COLO668 (cell line): ENCODE data around the gene SLC39A11.
"Not testable (repeated sequence)": the region's sequence is repeated elsewhere in the genome, so short reads cannot be mapped to it uniquely, and the experiment has no call there.

ENCODE experiments used
- DNase-seq: peaks from one replicate; lab custom pipeline; 2025; ENCODE audit not compliant: unreplicated experiment; lab: John Stamatoyannopoulos, UW

Gene SLC39A11

DNA sequence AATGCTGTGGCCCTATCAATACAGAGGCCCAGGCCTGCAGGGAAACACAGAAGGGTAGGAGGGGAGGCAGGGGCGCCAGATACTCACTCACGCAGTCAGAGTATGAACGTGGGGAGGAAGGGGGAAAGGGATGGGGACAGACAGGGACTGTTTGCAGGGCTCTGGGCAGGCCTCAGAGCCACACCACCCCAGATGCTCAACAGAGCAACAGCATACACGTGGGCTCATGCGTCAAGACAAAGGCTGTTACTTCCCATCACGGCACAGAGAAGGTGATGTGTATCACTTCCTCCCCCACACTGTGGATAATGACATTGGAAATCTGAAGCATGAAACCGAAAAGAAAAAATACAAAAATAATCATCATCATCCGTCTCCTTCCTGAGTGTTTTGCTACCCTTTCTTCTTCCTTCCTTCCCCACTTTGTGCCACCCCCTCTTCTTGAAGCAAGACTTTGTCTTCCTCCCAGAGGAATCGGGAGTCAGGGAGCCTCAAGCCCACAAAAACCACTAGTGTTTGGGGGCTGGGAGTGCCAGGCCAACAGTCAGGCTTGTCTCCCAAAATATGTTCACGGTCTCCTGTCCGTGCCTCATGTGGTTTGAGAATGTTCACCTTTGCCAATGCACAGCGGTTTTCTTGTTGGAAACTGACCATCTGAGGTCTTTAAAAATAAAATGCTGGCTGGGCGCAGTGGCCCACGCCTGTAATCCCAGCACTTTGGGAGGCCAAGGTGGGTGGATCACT is 20.1 kb downstream of the SLC39A11 start:
- DNase-seq: no peak

DNA sequence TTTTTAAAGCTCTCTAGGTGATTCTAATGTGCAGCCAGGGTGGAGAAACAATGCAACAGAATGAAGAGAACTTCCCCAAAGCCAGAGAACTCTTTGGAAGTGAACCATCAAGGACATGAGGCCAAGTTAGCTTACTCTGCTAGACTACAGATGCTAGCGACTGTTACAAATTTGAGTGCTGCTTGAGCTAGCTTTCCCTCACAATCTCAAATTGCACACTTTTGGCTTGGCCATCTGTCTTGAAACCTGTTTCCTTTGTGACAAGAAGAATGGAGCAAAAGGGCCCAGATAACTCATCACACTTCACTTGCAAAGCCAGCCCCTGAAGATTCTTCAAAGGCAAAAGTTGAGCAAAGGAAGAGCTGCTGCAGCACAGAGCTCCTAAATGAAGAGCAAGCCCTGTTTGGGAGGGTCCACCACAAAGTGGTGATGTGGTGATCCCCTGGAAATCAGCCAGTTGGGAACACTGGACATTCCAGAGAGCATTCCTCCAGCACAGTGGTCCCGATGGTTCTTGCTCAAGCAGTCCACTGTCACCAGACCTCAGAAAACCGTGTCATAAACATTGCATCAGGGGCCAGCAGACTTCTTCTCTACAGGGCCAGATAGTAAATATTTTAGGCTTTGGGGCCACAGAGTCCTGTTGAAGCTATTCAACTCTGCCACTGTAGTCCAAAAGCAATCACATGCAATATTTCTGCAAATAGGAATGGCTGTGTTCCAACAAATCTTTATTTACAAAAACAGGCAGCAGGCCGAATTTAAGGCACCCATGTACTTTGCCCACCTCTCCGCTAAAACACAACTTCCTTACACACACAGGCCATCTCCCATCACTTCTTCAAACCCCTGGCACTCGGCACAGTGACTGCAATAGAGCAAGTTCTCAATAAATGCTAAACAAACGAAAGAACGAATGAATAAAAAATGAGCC is 21.2 kb downstream of the SLC39A11 start:
- no peak for DNase-seq

DNA sequence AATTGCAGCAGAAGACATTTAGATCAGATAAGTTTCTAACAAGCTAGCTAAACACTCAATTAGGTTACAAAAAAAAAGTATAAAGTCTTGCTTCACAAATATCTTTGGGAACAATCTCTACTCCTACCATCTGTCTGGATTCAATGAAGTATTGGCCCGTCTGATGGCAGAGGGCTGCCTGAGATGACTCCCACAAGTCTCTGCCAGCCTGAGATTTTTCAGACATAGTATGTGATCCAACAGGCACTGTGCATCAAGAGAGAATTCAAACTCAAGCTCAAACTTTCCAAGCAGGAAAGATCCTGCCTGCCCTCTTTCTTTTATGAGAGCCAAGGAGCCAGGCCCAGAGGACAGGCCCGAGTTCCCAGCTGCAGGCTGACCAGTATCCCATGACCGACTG is 22.6 kb downstream of the SLC39A11 start:
- no peak for DNase-seq

DNA sequence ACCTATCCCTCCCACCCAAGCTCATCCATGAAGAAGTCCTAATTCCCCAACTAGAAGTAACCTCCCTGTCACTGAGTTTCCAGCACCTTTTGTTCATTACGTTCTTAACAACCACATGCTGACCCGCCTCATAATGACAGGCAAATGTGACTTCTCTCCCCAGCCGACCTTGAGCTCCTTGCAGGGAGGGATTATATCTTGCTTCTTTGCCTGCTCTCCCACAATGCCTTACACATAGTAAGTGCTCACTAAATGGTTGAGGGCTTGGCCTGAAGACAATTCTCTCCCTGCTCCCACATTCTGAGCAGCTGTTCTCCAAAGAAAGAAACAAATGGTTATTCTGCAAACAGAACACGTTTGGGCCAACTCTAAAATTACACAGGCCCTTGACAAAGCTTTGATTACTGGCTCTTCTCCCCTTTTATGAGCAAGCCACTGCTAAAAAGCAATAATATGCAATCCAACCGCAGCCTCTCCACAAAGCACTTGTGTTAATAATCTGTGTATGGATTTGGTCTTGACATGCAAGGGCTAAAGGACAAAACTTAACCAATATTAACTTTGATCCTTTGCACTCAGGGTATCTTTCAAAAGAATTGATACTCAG is 23.2 kb downstream of the SLC39A11 start:
- DNase-seq: no peak

DNA sequence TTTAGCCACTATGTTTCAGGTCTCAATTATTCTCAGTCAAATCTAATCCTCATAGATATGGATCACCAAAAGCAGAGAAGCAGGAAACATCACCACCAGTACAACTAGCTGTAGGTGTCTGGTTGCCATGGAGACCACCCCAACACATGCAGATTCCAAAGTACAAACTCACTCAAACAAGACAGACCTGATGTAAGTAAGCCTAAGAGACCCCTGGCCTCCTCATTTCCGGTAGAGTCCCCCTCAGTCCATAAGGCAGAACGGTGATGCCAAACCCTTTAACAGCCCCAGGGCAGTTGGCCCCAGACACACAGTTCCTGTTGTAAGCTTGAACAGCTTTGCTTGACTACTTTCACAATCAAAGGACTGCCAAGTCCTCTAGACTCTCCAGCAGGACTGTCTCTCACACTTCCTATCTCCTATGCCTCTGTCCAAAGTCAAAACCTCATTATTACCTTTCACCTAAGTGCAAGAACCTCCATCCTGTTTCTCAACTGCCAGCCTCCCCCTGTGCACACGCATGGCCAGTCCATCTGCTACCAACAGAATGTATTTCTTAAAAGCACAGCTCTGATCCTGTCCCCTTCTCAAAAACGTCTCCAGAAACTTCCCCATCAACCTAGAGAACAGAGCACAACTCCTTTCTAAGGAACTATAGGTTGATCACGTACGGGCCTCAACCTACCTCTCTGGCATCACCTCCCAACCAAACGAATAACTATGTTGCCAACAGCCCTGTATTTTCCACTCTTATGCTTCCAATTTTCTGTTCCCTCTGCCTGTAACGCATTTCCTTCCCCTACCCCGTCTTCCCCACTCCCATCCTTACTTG is 23.9 kb downstream of the SLC39A11 start:
- DNase-seq: peak; percentile 2

DNA sequence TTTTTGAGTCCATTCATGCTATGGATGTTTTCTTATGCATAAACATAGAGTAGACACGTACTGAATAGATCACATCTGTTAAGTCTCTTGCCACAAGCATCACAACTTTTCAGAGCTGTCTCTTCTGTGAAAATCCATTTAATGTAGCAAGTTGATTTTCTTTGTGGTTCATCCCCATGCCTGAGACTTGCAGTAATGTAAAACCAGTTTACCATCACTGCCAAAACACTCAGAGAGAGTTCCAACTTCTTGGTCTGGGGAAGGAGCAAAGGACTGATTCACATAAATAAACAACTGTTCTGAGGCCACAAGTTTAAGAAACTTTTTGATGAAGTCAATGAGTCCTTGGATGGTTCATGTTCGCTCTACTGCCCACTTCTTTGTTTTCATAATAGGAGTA is 24.8 kb downstream of the SLC39A11 start:
- not testable (repeated sequence) for DNase-seq

DNA sequence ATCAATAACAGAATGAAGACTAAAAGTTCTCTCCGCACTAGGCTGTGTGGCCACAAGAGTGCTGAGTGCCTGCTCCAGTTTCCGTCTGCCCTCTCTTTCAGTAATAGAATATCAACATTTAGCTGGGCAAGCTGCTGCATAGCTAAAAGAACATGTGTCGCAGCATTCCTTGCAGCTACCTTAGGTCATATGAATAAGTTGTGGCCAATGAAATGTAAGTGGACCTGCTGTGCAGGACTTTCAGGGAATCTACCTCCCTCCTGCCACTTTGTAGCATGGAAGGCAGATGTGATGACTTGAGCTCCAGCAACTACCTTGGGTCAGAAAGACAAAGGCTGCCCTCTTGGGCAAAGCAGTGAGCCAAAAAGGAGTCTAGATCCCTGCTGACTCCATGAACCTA is 25.4 kb downstream of the SLC39A11 start:
- no peak for DNase-seq

DNA sequence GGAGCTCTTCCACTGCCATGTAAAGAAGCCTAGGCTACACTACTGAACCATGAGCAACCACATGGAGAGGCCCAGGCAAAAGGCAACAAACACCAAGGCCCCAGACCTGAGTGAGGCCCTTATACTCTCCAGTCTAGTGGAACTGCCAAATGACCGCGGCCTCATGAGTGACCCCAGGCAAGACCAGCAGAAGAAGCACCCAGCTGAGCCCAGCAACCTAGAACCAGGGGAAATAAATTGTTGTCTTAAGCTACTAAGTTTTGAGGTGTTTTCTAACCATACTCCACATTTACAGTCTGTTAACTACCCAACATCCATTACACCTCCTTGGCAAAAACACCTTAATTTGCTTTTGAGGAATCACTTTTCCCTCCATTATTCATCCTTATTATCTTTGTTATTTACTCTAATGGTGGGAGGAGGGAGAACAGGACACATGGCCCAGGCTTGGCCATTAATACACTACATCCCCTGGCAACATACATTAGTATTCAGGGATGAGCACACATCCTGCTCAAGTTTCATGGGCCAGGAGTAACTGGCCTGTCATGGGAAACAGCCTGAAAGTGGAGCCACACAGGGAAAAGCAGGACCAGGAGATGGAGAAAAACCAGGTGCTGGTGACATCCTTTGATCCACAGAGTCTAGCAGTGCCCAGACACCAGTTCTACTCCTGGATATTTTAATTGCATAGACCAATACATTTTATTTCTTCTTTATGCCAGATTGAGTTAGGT is 26.2 kb downstream of the SLC39A11 start:
- DNase-seq: peak; percentile 4

DNA sequence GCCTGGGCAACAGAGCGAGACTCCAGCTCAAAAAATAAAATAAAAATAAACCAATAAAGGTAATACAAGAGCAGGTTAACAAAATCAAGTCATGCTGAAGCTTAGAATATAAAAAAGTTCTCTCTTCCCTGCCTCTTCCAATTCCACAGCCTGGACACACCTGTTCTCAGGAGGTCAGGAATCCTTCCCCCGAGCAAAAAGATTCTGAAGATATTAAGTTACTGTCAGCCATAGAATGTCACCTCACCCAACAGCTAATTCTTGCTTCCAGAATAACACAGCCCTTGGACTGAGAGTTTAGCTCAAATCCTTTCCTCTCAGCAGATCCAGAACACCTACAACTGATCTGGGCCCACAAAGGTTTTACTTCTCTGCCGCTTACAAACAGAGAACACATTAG is 27.1 kb downstream of the SLC39A11 start:
- no peak for DNase-seq

DNA sequence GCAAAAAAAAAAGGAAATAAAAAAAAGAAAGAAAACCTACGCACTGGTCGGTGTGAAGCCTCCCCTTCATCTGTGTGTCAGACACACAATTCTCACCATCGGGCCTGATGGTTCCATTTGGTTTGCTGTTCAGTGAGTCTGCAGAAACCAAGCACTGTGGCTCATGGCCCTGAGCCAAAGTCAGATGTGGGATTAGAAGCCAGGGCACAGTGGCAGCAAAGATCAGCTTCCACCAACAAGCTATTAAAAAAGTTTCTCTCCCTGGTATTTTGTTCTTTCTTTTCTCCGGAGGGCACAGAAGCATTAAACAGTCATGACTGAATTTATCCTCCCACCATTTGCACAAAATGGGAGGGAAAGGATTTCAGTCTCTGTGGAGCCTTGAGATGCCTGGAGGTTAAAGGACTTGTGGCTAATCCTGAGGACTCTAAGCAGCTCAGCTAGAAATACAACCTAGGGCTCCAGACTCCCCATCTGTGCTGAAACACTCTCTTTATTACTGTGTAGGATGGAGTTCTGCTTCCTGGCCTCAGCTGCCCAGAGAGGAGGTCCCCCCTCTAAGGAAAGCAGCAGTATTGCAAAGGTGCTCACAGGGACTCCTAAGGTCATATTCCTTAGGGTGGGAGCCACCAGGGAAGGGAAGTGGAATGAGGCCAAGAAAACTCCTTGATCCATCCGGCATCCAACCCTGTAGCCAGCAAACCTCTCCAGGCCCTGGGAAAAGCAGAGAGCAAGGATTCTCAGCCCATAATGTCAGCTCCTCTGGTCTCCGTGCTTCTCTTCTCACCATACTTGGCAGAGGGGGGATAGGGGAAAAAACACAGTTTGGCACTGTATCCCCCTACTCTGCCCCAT is 28.2 kb downstream of the SLC39A11 start:
- no peak for DNase-seq

DNA sequence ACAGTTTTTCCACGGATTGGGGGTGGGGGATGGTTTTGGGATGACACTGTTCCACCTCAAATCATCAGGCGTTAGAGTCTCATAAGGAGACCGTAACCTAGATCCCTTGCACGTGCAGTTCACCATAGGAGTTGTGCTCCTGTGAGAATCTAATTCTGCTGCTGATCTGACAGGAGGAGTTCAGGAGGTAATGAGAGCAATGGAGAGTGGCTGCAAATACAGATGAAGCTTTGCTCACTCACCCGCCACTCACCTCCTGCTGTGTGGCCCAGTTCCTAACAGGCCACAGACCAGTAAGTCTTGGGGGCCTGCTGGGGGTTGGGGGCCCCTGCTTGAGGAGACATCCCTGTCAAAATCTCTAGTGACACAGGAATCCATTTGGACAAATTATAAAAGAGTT is 29.8 kb downstream of the SLC39A11 start:
- no peak for DNase-seq

DNA sequence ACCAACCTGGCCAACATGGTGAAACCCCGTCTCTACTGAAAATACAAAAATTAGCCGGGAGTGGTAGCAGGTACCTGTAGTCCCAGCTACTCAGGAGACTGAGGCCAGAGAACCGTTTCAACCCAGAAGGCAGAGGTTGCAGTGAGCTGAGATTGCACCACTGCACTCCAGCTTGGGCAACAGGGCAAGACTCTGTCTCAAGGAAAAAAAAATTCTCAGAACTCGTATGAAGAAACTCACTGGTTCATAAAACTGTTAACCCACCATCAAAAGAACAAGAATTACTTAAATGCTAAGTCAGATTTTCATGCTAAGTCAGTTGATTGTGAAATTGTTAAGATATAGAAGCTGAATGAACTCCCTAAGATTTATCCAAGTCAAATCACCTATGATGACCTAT is 31.3 kb downstream of the SLC39A11 start:
- no peak for DNase-seq

DNA sequence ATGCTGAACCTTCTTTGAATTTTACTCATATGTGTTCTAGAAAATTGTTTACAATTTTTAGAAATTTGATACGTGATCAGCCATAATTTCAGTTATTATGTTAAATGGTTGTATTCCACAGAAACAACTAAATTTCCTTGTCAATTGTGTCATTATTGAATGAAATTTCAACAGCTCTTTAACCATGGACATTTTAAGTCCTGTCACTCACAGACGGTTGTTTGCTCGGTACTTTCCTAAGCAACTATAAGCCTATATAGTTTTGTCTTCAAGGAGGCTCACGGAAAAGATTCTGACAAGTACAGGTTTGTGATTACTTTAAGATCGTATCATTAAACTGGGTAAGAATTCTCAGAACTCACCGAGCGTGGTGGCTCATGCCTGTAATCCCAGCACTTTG is 31.8 kb downstream of the SLC39A11 start:
- DNase-seq: no peak

DNA sequence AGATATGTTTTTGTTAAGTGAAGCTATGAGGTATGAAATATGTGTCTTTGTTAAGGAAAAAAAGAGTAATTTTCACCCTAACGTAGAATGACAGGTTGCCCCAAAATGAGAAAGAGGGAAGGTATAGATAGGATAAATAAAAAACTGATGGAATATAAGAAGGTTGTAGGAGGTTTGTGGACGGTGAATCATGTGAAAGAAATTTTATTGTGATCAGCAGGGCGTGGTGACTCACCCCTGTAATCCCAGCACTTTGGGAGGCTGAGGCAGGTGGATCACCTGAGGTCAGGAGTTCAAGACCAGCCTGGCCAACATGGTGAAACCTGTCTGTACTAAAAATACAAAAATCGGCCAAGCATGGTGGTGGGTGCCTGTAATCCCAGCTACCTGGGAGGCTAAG is 32.8 kb downstream of the SLC39A11 start:
- not testable (repeated sequence) for DNase-seq

DNA sequence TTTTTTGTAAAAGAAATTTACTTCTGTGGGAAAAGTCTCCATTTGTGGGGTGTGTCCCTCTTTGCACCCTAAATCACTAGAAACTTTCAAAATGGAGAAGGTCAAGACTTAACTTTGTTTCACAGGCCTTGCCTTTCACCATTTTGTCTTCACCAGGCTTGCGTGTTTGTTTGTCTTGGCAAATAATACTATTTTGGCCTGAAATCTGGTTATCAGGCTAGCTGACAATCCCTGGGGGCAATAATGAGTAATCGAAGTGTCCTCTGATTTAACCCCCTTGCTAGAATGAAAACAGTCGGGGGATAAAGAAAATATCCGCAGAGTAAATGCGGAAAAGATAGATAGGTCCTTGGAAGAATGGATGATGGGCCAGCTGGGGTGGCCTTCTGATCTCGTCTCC is 34.5 kb downstream of the SLC39A11 start:
- no peak for DNase-seq

DNA sequence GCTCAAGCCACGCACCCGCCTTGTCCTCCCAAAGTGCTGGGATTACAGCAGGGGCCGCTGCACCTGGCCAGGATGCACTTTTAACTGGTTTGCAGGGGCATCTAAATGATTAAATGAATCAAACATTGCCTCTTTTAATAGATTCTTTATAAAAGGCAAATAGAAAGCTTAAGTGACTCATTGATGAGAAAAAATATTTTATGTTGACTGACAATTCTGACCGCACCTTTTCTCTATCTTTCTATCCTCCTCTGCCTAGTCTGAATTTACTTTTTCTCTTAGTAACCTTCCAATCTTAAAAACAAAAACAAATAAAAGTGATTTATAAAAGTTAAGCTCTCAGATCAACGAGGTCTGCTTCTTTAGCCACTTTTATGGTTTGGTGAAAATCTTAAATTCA is 35.3 kb downstream of the SLC39A11 start:
- DNase-seq: no peak

DNA sequence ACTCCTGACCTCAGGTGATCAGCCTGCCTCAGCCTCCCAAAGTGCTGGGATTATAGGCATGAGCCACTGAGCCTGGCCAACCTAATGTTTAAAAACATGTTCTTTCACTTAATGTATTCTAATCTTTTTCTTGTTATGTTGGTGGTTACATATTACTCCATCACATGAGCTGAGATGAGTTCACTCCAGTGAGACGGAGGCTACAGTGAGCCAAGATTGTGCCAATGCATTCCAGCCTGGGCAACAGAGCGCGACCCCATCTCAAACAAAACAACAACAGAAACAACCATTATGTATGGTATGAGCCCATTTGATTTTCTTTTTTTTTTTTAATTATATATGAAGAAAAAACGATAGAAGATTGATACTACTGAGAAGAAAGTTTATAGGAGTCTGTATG is 39.6 kb downstream of the SLC39A11 start:
- DNase-seq: no peak

DNA sequence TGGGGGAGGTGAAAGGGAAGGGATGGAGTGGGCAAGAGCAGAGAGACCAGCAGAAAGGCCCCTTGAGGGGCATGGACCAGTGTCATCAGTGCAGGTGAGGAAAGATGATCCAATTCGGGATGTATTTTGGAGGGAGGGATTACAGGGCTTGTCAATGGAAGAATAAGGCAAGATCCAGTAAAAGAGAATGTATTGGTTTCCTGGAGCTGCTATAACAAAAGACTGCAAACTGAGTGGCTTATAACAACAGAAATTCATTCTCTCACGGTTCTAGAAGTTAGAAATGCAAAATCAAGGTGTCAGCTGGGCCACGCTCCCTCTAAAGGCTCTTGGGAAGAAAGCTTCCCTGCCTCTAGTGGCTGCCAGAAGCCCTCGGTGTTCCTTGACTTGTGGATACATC is 41.7 kb downstream of the SLC39A11 start:
- DNase-seq: no peak

DNA sequence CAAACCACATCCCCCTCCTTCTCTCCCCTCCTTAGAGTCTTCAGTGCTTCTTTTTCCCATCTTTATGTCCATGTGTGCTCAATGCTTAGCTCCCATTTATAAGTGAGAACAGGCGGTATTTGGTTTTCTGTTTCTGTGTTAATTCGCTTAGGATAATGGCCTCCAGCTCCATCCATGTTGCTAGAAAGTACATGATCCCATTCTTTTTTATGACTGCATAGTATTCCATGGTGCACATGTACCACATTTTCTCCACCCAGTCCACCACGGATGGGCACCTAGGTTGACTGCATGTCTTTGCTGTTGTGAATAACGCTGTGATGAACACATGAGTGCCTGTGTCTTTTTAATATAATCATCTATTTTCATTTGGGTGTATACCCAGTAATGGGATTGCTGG is 44.3 kb downstream of the SLC39A11 start:
- DNase-seq: no peak
